ENCODE measurements around the gene GRK7.
A peak's percentile ranks its signal among the peaks of the same experiment; 100 is the strongest.

Gene GRK7, protein sequence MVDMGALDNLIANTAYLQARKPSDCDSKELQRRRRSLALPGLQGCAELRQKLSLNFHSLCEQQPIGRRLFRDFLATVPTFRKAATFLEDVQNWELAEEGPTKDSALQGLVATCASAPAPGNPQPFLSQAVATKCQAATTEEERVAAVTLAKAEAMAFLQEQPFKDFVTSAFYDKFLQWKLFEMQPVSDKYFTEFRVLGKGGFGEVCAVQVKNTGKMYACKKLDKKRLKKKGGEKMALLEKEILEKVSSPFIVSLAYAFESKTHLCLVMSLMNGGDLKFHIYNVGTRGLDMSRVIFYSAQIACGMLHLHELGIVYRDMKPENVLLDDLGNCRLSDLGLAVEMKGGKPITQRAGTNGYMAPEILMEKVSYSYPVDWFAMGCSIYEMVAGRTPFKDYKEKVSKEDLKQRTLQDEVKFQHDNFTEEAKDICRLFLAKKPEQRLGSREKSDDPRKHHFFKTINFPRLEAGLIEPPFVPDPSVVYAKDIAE (N-terminal part only)

DNA sequence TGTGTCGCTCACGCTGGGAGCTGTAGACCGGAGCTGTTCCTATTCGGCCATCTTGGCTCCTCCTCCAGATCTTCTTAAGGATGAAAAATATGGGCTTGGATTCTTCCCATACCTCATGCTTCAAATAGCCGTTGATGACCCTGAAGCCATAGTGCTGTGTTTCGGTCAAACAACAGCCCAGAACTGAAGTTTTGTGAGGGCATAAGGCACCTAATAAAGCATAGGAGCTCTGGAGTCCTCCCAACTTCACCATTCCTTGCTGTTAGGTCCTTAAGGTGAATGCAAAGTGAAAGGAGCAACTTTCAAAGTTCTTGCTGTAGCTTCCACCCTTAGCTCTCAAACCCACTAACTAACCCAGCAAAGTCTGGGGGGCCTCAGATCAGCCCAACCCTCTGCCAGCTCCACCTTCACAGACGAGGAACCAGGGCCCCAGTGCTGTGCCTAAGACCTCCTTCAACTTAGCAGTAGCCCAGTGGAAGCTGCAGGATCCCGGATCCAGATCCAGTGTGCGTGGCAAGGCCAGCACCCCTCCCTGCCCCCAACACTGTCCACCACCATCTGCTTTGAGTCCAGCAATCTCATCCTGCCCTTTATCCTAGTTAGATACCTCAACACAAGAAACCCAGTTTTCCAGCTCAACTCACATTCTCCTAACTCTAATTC is at the start of gene GRK7:
Gene GRK7, plus strand, starts transcription at position 321 of the 663 bp plus-strand sequence. CDS start 14,877 bp downstream, outside the sequence.
- no peak for DNase-seq (ENCODE audit: low spot score)

DNA sequence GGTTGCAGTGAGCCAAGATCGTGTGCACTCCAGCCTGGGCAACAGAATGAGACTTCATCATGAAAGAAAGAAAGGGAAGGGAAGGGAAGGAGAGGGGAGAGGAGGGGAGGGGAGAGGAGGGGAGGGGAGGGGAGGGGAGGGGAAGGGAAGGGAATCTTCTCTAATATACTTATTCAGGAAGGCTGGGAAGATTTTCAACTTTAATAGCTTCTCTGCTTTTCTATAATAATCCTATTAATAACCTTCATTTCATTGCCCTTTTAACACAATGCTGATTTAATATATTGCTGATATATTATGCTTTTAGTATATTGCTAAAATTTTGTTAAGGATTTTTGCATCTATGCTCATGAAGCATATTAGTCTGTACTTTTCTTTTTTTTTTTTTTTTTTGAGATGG is 48.5 kb upstream of the GRK7 start:
- DNase-seq (ENCODE audit: low spot score): no peak

DNA sequence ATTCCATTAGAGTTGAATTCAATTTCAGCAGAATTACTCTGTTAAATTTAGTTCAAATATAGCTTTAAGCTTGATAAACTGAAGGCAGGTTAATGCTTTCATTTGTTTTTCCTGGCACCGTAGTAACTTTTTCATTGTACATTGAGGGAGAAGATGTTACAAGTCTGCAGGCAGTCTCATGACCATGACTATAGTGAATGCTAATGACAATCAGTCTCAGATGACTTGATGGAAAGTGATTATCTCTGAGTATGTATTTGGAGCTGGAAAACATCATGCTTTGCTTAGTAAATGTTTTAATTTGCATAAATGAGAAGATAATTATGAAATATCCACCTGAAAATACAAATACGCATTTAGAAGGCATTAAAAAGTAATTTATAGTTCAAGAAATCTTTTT is 41.1 kb upstream of the GRK7 start:
- DNase-seq (ENCODE audit: low spot score): no peak

DNA sequence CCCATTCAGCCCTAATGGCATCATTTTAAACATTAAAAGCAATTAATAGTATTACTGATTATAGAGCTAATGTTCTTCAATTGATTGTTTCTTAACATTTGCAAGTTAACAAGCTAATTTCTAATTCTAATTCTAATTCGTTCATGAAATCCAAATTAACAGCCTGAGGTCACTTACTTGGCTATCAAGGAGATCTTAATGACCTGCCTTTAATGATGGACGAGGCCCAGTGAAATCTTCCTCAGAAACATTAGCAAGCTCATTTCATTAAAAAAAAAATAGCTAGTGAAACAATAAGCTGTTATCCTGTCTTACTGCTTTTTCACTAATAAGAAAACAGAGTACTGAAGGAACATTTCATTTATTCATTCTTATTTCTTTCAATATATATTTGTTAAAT is 40.6 kb upstream of the GRK7 start:
- no peak for DNase-seq (ENCODE audit: low spot score)

DNA sequence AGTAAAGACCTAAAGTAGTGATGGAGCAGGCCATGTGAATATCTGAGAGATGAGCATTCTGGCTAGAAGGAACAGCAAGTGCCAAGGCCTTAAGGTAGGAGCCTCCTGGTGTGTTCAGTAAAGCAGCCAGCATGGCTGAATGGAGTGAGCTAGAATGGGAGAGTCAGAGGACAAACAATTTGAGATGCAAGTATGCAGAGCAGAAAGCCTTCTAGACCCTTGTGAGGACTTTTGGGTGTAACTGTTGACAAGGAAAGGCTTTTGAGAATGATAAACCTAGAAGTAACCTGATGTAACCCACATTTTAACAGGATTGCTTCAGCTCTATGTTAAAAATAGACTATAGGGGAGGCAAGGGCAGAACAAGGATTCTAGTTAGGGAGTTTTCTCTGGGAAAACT is 40.0 kb upstream of the GRK7 start:
- DNase-seq (ENCODE audit: low spot score): no peak

DNA sequence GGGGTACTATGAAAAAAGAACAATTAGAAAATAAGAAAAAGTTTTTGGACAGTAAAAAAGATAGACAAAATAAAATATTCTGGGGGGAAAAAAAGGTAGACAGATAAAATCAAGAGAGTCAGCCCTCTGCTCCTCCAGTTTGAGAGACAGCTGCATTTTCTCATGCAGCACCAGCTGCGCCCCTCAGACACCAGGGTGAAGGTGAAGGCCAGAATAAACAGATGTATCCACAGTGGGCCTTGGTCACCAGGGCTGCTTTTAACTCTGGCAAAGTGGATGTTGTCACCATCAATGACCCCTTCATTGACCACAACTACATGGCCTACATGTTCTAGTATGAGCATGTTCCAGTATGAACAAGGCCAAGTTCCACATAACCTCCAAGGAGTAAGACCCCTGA is 39.0 kb upstream of the GRK7 start:
- DNase-seq (ENCODE audit: low spot score): no peak

DNA sequence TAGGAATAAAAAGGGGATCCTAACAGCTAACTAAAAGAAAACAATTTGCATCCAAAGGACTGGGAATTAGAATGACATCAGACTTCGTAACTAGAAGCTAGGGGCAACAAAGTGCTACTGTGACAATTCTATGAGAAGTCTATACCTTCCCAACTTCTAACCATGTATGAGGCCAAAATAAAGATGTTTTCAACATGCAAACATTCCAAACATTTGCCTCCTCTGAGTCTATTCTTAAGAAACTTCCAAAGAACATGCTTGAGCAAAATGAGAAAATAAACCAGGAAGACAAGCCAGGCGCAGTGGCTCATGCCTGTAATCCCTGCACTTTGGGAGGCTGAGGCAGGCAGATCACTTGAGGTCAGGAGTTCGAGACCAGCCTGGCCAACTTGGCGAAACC is 38.2 kb upstream of the GRK7 start:
- DNase-seq (ENCODE audit: low spot score): no peak

DNA sequence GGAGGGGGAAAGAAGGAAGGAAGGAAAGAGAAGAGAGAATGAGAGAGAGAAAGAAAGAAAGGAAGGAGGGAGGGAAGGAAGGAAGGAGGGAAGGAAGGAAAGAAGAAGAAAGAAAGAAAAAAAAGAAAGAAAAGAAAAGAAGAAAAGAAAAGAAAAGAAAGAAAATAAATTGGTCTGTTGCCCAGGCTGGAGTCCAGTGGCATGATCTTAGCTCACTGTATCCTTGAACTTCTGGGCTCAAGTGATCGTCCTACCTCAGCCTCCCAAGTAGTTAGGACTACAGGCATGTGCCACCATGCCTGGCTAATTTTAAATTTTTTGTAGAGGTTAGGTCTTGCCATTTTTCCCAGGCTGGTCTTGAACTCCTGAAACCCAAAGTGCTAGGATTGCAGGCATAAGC is 36.7 kb upstream of the GRK7 start:
- DNase-seq (ENCODE audit: low spot score): no peak

DNA sequence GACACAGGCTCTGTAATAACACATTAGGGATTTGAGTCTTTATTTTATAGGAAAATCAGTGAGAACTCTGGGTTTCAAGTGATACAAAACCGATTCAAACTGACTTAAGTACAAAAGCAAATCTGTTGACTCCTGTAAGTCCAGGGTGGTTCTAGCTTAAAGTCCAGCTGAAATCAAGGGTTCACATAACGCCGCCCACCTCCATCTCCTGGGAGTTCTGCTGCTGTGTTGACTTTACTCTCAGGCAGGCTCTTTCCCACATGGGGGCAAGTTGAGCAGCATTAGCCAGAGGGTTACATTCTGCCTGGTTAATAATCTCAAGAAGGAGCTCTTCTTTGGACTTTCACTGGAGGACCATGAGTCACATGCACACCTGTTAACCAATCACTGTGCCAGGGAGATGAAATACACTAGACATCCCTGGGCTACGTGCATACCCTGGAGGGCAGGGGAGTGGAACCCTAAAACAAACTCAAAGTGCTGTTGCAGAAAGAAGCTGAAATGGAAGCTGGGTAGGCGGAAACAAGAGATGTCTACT is 34.8 kb upstream of the GRK7 start:
- peak; percentile 15 for DNase-seq (ENCODE audit: low spot score)

DNA sequence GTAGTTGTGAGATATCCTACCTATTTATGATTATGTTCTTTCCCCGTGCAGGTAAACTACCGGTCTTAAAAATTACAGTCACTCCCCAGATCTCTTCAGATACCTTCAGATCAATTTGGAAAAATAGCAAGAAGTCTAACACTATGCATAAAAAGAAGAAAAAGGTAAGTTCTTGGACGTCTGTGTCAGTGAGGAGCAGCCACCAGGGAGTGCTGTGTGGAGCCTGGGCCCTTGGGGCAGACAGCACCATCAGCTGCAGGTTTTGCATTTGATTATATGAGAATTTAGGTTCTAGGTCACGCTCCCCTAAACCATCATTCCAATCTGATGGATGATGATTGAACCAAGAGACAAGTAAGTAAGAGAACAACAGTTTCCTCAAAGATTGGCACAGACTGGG is 34.0 kb upstream of the GRK7 start:
- DNase-seq (ENCODE audit: low spot score): no peak

DNA sequence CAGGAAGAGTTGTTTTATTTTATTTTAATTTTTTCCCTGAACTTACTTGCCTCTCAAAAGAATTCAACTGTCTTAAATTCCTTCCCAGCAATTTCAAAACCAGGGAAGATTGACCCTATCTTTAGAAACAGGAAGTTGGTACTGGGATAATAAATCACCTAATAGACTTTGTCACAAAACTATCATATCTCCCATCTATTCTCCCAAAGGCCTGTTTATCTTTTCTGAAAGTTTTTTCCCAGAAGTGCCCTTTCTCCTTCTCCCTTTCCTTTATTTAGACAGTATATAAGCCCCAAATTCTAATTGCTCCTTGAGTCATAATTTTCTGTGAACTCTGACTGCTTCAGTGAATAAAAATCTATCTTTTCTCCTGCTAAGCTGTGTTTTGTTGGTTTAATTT is 28.0 kb upstream of the GRK7 start:
- no peak for DNase-seq (ENCODE audit: low spot score)

DNA sequence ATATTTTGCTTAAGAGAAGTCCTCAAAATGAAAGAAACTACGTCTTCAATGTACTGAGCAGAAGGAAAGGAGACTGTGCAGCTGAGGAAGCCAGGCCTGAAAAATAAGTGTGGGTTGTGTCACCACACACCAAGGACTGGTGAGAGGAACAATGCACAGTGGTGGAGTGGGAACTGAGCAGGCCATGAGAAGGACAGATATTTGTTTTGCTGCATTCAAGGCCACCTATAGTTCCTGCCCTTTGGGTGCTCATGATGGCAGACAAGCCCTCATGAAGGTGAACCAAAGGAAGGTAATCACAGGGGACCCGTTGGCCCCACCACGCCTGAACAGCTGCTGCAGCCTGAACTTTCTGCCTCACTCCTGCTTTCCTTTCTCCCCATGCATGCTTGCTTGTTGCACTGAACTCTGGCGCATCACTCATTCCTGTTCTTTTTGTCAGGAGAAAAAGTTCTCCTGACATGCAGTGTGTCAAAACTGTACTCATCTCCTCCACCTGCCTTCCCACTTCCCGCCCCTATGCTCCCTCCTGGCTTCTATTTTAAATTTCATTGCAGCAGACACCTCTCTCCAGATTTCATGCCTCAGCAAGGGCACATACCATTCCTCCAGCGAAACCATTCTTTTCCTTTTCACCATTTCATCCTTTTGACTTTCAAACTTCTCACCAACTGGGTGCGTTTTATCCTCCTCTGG is 27.3 kb upstream of the GRK7 start:
- no peak for DNase-seq (ENCODE audit: low spot score)

DNA sequence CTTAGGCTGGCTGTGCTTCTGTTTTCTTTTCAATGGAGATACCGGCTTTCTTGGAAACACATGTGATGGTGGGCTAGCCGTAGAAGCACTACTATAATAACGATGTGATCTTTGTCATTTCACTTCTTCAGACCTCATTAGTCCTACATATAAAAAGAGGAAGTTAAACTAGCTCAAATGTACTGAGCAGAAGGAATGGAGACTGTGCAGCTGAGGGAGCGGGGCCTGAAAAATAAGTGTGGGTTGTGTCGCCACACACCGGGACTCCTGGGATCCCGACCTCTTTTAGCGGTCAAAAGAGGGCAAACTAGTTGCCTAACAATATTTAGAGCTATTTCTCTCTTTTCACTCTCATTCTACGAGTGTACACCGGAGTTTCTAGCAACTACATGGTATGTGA is 26.1 kb upstream of the GRK7 start:
- DNase-seq (ENCODE audit: low spot score): no peak

DNA sequence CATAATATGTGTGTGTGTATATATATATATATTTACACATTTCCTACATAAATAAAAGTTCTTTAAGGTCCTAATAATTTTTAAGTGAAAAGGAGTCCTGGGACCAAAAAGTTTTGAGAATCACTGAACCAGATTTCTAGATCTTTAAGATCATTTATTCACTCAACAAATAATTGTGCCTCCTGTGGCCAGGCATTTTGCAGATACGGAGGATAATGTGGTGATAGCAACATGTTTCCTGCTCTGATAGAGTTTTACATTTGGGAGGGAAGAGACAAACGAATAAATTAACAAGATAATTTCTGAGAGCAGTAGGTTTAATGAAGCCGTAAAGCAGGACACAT is 25.6 kb upstream of the GRK7 start:
- DNase-seq (ENCODE audit: low spot score): no peak

DNA sequence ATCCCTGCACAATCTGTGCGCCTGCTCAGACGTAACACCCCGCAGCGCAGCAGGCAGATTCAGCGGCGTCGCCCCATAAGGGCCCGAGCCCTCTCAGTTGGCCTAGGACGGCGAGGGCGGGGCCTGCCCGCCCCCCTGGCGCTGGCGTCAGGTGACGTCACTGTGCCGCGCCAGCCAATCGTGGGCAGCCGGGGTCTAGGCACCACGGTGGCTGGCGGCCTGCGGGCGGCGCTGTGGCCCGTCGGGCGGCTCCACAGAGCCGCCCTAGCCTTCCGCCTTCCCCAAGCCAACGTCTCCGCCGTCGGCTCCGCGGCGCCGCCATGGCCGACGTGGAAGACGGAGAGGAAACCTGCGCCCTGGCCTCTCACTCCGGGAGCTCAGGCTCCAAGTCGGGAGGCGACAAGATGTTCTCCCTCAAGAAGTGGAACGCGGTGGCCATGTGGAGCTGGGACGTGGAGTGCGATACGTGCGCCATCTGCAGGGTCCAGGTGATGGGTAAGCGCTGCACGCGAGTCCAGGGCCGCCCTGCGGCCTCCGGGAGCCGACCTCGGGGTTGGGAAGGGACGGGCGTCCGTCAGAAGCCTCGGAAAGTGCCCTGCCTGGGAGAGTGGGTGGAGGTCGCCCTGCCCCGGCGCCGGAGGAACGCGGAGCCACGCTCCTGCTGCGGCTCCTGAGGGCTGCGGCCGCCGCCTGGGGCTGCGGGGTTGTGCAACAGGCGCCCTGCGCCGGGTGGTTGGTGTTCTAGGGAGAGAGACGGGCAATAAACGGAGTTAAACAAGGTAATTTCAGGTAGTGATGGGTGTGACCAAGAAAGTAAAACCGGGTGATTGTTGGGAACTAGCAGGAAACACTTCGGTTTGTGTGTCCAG is 25.0 kb upstream of the GRK7 start, which contains the start of gene RNF7:
Gene RNF7, plus strand, starts transcription at position 277 of the 869 bp plus-strand sequence. Its CDS starts 44 bp downstream, at position 321.
- DNase-seq (ENCODE audit: low spot score): peak; percentile 76

DNA sequence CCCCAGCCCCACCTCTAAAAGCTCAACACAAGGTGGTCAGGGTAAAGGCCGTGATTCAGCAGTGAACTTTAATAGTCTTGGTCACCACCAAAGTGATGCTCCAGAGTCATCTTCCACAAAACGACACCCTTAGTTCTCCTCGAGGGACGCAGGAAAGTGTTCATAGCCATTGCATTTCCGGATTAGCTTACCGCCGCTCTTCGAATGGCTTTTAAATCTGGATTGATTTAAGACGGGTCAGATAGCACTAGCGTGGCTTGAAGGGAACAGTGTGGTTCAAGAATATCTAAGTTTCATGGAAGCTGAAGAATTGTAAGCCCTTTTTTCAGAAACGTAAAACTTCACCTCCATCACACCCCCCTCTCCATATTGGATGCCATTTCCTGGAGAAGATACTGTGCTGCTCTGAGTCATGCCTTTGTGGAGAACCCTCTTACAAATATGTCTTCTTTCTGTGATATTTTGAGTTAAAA is 24.3 kb upstream of the GRK7 start:
- no peak for DNase-seq (ENCODE audit: low spot score)

DNA sequence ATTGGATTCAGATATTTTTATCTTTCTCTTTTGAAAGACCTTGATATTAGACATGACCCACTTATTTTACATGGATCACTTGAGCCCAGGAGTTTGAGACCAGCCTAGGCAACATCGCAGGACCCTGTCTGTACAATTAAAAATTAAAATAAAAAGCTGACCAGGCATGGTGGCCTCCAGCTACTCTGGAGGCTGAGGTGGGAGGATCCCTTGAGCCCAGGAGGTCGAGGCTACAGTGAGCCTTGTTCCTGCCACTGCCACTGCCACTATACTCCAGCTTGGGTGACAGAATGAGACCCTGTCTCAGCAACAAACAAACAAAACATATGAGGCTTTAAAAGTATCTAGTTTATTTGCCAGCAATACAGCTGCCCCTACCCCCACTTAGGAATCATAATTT is 23.5 kb upstream of the GRK7 start:
- no peak for DNase-seq (ENCODE audit: low spot score)

DNA sequence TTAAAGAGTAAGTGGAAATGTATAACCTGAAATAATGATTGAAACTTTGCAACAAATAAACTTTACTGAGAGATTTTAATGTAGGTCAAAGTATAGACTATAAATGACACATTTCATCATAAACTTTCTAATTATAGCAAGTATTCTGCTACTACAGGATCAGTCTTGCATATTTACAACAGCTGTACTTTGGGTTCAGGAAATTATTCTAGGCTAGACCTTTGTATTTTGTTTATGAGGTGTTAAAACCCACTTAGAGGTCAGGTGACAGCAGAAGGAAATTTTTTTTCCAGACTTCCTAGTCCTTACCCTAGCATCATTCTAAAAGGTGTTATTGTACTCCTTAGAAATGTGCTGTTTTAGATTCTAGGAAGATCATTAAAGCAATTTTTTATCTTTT is 22.9 kb upstream of the GRK7 start:
- no peak for DNase-seq (ENCODE audit: low spot score)

DNA sequence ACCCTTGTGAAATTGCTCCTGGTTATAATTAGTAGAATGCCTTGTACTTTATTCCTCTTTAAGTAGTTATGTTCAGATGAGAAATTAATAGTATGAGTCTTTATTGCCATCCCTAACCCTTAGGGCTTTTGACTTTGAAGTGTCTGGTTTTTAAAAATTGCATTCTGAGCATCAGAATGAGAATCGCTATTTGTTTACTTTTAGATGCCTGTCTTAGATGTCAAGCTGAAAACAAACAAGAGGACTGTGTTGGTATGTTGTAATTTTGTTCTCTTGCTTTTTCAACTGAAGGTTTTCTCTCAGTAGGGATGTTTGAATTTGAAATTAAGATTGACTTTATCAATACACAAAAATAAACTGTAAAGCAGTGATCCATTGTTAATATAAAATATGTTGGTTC is 19.9 kb upstream of the GRK7 start:
- no peak for DNase-seq (ENCODE audit: low spot score)

DNA sequence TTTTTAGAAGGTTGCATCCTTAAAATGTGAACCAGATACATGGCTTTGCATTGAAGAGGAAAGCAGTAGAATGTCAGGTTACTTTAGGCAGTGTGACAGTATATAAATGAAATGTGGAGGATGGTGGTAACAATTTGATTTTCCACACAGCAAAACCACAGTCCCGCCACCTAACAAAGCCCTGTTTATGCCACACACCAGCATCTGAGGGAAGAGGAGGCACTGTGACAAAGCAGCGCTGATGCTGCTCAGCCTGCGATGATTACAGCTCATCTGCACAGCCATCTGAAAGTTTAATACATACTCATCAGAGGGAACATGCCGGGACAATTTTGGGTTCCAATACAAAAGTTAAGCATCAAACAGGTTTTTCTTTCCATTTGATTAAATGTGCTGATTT is 16.2 kb upstream of the GRK7 start:
- DNase-seq (ENCODE audit: low spot score): no peak

DNA sequence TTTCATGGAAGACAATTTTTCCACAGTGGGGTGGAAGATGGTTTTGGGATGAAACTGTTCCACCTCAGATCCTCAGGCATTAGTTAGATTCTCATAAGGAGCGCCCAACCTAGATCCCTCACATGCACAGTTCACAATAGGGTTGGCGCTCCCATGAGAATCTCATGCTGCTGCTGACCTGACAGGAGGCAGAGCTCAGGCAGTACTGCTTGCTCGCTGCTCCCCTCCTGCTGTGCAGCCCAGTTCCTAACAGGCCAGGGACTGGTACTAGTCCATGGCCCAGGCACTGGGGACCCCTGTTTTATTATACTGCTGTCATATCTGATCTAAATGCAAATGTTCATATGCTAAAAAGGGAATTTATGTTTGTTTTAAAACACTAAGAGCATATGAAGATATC is 9.8 kb upstream of the GRK7 start:
- DNase-seq (ENCODE audit: low spot score): no peak

DNA sequence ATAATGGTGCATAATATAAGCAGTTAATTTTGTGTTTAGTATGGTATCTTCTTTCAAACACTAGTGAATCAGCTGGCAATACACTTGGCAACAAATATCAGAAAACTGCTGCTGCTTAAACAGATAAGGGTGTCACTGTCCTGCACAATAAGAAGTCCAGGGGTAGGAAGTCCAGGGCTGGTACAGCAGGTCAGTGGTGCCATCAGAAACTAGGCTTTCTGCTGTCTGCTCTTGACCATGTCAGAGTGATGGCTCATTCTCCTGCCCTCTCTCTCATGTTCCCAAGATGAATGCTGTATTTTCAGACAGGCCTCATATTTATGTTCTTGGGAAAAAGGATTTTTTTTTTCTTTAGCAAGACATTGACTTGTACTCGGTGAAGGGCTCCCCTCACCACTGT is 9.2 kb upstream of the GRK7 start:
- no peak for DNase-seq (ENCODE audit: low spot score)

Data from HuH-7.5 (cell line).